ENCODE results near the gene REV3L. TPM values are rescaled to one million over a fixed set of nuclear protein-coding genes. Genes with fewer than 3 reads are reported as not detected.

REV3L gene
- polyA plus RNA-seq, 2 of the 4 experiments (the other 2 are of a cell fraction): 4.1 to 12.4 TPM

DNA sequence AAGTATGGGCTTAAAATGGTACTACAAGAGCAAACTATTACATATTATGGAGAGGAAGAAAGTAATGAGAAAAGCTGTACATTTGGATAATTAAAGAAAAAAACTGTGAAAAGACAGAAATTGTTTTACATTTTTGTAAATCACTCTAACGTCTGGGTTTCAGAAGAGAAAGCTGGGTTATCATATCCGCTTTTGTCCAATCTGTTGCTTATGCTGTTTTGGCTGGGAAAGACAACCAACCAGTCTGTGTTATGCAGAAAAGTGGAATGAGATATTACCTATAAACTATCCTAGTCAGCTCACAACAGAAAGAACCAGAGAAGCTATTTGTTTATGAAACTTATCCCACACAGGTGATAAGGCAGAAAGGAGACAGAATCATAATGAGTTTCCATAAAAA lies 32.4 kb downstream of the REV3L start:
- ATAC-seq: no peak
- no peak overlapping the region for H3K4me3 ChIP-seq
- H3K9me3 ChIP-seq: no peaks in the 10 kb centered on the region
- TF ChIP-seq TFCP2L1 (CRISPR knock-in tag; IDR thresholded peaks at IDR 0.05) (no peak), MYC (IDR thresholded peaks at IDR 0.05; ENCODE audit: borderline replicate concordance, low read length) (no peak), HOXA7 (CRISPR knock-in tag; IDR thresholded peaks at IDR 0.05) (no peak), HOXB13 (CRISPR knock-in tag; IDR thresholded peaks at IDR 0.05; ENCODE audit: low read depth) (no peak), EHMT2 (IDR thresholded peaks at IDR 0.05; ENCODE audit: low read depth) (no peak), RNF2 (IDR thresholded peaks at IDR 0.05; ENCODE audit: borderline replicate concordance, low read depth) (no peak), ZC3H11A (IDR thresholded peaks at IDR 0.05) (no peak), KDM5A (IDR thresholded peaks at IDR 0.05) (no peak), FOXS1 (CRISPR knock-in tag; IDR thresholded peaks at IDR 0.05) (no peak), EHF (CRISPR knock-in tag; IDR thresholded peaks at IDR 0.05) (no peak), PHF8 (IDR thresholded peaks at IDR 0.05; ENCODE audit: borderline replicate concordance, low read depth) (no peak)
- TF ChIP-seq, protein P1, sequence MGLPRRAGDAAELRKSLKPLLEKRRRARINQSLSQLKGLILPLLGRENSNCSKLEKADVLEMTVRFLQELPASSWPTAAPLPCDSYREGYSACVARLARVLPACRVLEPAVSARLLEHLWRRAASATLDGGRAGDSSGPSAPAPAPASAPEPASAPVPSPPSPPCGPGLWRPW (IDR thresholded peaks at IDR 0.05): no peak
- TF ChIP-seq, protein P2, sequence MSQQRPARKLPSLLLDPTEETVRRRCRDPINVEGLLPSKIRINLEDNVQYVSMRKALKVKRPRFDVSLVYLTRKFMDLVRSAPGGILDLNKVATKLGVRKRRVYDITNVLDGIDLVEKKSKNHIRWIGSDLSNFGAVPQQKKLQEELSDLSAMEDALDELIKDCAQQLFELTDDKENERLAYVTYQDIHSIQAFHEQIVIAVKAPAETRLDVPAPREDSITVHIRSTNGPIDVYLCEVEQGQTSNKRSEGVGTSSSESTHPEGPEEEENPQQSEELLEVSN (IDR thresholded peaks at IDR 0.05; ENCODE audit: borderline replicate concordance, low read depth): no peak
- H3K4me1 ChIP-seq: no peaks in the 10 kb centered on the region
- WGBS (ENCODE audit: missing lambda C conversion rate): 76% methylated on average over 2 of the region's 2 CpGs
- no peak overlapping the region for H3K27ac ChIP-seq
- no peak for FAIRE-seq
- ChIA-PET POLR2A (no interaction called here), CTCF (no interaction called here)
- H3K4me2 ChIP-seq: no peak overlapping the region
- no peak for DNase-seq (ENCODE audit: low read depth in 1 of 2, low spot score in 1 of 2)

- Histone ChIP-seq H3K4me1 (no peaks in the 10 kb centered on the region), H3K27ac (no peak overlapping the region), H3K4me3 (no peak overlapping the region), H3K4me2 (no peak overlapping the region), H3K9me3 (no peaks in the 10 kb centered on the region)
- WGBS (ENCODE audit: missing lambda C conversion rate): 87% methylated on average over 7 of the region's 7 CpGs
- no peak for FAIRE-seq
- ChIA-PET CTCF (no interaction called here), POLR2A (no interaction called here)
- no peak for ATAC-seq
- no peak for TF ChIP-seq RCOR1 (IDR thresholded peaks at IDR 0.05; ENCODE audit: low read depth, low read length)
- no peak for TF ChIP-seq BHLHE40 (IDR thresholded peaks at IDR 0.05; ENCODE audit: low read depth, low read length)
- no peak for TF ChIP-seq HOXB5 (CRISPR knock-in tag; IDR thresholded peaks at IDR 0.05)
- no peak for TF ChIP-seq GATA3 (IDR thresholded peaks at IDR 0.05; ENCODE audit: borderline replicate concordance)
- TF ChIP-seq KDM5A (IDR thresholded peaks at IDR 0.05): no peak
- TF ChIP-seq USF2 (IDR thresholded peaks at IDR 0.05): no peak
- no peak for TF ChIP-seq NPAS2 (CRISPR knock-in tag; IDR thresholded peaks at IDR 0.05; ENCODE audit: borderline replicate concordance)
- no peak for TF ChIP-seq ATOH8 (CRISPR knock-in tag; IDR thresholded peaks at IDR 0.05; ENCODE audit: low read depth)
- TF ChIP-seq EP300 (IDR thresholded peaks at IDR 0.05): no peak
- no peak for TF ChIP-seq HEYL (CRISPR knock-in tag; IDR thresholded peaks at IDR 0.05)
- no peak for TF ChIP-seq REST (IDR thresholded peaks at IDR 0.05)
- TF ChIP-seq MYC (IDR thresholded peaks at IDR 0.05; ENCODE audit: borderline replicate concordance, low read length): no peak
- no peak for TF ChIP-seq JUNB (IDR thresholded peaks at IDR 0.05)
- TF ChIP-seq RNF2 (IDR thresholded peaks at IDR 0.05; ENCODE audit: borderline replicate concordance, low read depth): no peak
- no peak for TF ChIP-seq PBX3 (IDR thresholded peaks at IDR 0.05)
- no peak for DNase-seq (ENCODE audit: low read depth in 1 of 2, low spot score in 1 of 2)
These were observed 32.9 kb downstream of the REV3L start for GRCh38 chr6:111450087-111450486.

All from A549 (cell line).